IMR-90 (cell line): ENCODE data around the gene NF2. TPM values are rescaled to one million over a fixed set of nuclear protein-coding genes. Genes with fewer than 3 reads are reported as not detected.

ENCODE experiments used
- ATAC-seq: fragments of 200-7000 bp; cut with Tn5 transposase; 2 replicates; pipeline ENCODE4 v1.9.1; 2020; ENCODE audit warnings: low read depth, mild to moderate bottlenecking, moderate library complexity
- BruUV-seq: library from RNA; stranded (reverse); fragments of 400-500 nt; replicated peaks from 2 replicates; lab custom pipeline; 2021; lab: Mats Ljungman, UMichigan
- CTCF ChIA-PET: fragments of 300-600 bp; formaldehyde crosslinking; extraction: SDS; loops from one replicate; lab custom pipeline; 2021; ENCODE audit warnings: antibody characterized with exemption; lab: Yijun Ruan, JAX
- POLR2A ChIA-PET: fragments of 300-600 bp; sonication (Branson Sonifier 250); formaldehyde crosslinking; loops from one replicate; lab custom pipeline; 2022; ENCODE audit warnings: antibody characterized with exemption; ENCODE audit not compliant: unreplicated experiment; lab: Charles Lee
- DNase-seq: peaks from one replicate; pipeline ENCODE4 v3.0.0; 2013
- H2AFZ ChIP-seq: replicated peaks from 2 replicates; pipeline ENCODE3; 2013; ENCODE audit warnings: low read length, mild to moderate bottlenecking; ENCODE audit not compliant: poor library complexity
- H2AK5ac ChIP-seq: 2 replicates; pipeline ENCODE4 v1.6.1; 2013; ENCODE audit warnings: low read depth, low read length, inconsistent platforms
- H2AK9ac ChIP-seq: replicated peaks from 2 replicates; pipeline ENCODE3; 2013; ENCODE audit warnings: mild to moderate bottlenecking, low read depth, low read length, moderate library complexity; ENCODE audit not compliant: poor library complexity
- H2BK120ac ChIP-seq: 2 replicates; pipeline ENCODE4 v1.6.1; 2013; ENCODE audit warnings: low read depth, low read length, inconsistent platforms
- H2BK15ac ChIP-seq: 3 replicates; pipeline ENCODE4 v1.6.1; 2013; ENCODE audit warnings: low read depth, low read length, inconsistent platforms
- H2BK20ac ChIP-seq: 2 replicates; pipeline ENCODE4 v1.6.1; 2013; ENCODE audit warnings: low read depth, mild to moderate bottlenecking, inconsistent platforms, low read length, moderate library complexity
- H2BK5ac ChIP-seq: 2 replicates; pipeline ENCODE4 v1.6.1; 2013; ENCODE audit warnings: mild to moderate bottlenecking, low read depth, low read length, inconsistent platforms; ENCODE audit not compliant: poor library complexity, severe bottlenecking
- H3K14ac ChIP-seq: replicated peaks from 2 replicates; pipeline ENCODE4 v1.6.1; 2013; ENCODE audit warnings: low read depth, low read length, inconsistent platforms
- H3K18ac ChIP-seq: 2 replicates; pipeline ENCODE4 v1.6.1; 2013; ENCODE audit warnings: low read depth, low read length, control low read depth
- H3K23ac ChIP-seq: 2 replicates; pipeline ENCODE4 v1.6.1; 2013; ENCODE audit warnings: low read depth, low read length, inconsistent platforms
- H3K27ac ChIP-seq: 2 replicates; pipeline ENCODE4 v1.5.1; 2013; ENCODE audit warnings: mild to moderate bottlenecking, control low read depth, low read length; ENCODE audit not compliant: insufficient read depth
- H3K27me3 ChIP-seq: 2 replicates; pipeline ENCODE4 v1.6.1; 2013; ENCODE audit warnings: low read length; ENCODE audit not compliant: control insufficient read depth, insufficient read depth
- H3K36me3 ChIP-seq: 2 replicates; pipeline ENCODE4 v1.6.1; 2013; ENCODE audit warnings: low read length, mixed read lengths; ENCODE audit not compliant: control insufficient read depth, insufficient read depth
- H3K4ac ChIP-seq: 2 replicates; pipeline ENCODE4 v1.6.1; 2013; ENCODE audit warnings: low read depth, low read length, inconsistent platforms
- H3K4me1 ChIP-seq: 2 replicates; pipeline ENCODE4 v1.6.1; 2013; ENCODE audit warnings: low read length, mixed read lengths; ENCODE audit not compliant: control insufficient read depth, insufficient read depth
- H3K4me2 ChIP-seq: 2 replicates; pipeline ENCODE4 v1.6.1; 2013; ENCODE audit warnings: low read depth, mild to moderate bottlenecking, control low read depth, low read length, moderate library complexity
- H3K4me3 ChIP-seq: 2 replicates; pipeline ENCODE4 v1.5.1; 2013; ENCODE audit warnings: low read depth, mild to moderate bottlenecking, control low read depth, low read length, moderate library complexity; ENCODE audit not compliant: insufficient read depth
- H3K56ac ChIP-seq: 2 replicates; pipeline ENCODE4 v1.6.1; 2013; ENCODE audit warnings: low read length, inconsistent platforms; ENCODE audit not compliant: insufficient read depth; ENCODE audit errors: extremely low read depth
- H3K79me1 ChIP-seq, 2 experiments: 2 replicates each; pipeline ENCODE4 v1.6.1; 2013; ENCODE audit warnings: low read length in 2 of 2, inconsistent platforms in 1 of 2, low read depth in 1 of 2
- H3K9ac ChIP-seq: 2 replicates; pipeline ENCODE4 v1.6.1; 2013; ENCODE audit warnings: low read depth, low read length, control low read depth
- H3K9me1 ChIP-seq: 2 replicates; pipeline ENCODE4 v1.6.1; 2013; ENCODE audit warnings: low read length, inconsistent platforms; ENCODE audit not compliant: insufficient read depth
- H3K9me3 ChIP-seq: 2 replicates; pipeline ENCODE4 v1.6.1; 2013; ENCODE audit warnings: low read length; ENCODE audit not compliant: control insufficient read depth, insufficient read depth
- H4K20me1 ChIP-seq: 2 replicates; pipeline ENCODE4 v1.6.1; 2013; ENCODE audit warnings: low read length, inconsistent platforms; ENCODE audit not compliant: insufficient read depth
- H4K5ac ChIP-seq: 2 replicates; pipeline ENCODE4 v1.6.1; 2013; ENCODE audit warnings: mild to moderate bottlenecking, low read depth, low read length, control low read depth
- H4K8ac ChIP-seq, 2 experiments: 2 replicates each; pipeline ENCODE4 v1.6.1; 2013; ENCODE audit warnings: low read depth in 2 of 2, low read length in 2 of 2, control low read depth in 1 of 2, inconsistent platforms in 1 of 2
- H4K91ac ChIP-seq: 2 replicates; pipeline ENCODE4 v1.6.1; 2013; ENCODE audit warnings: low read depth, low read length, inconsistent platforms; ENCODE audit not compliant: insufficient read depth
- CEBPB ChIP-seq: IDR thresholded peaks from 2 replicates; pipeline ENCODE4 v1.6.1; 2012; ENCODE audit warnings: low read depth, low read length, improper control_type of control experiment
- MAFK ChIP-seq: IDR thresholded peaks from 2 replicates; pipeline ENCODE4 v1.6.1; 2012; ENCODE audit warnings: low read depth, low read length, improper control_type of control experiment
- MAZ ChIP-seq: IDR thresholded peaks from 2 replicates; pipeline ENCODE4 v1.6.1; 2012; ENCODE audit warnings: low read depth, mild to moderate bottlenecking, low read length, improper control_type of control experiment, moderate library complexity, borderline replicate concordance
- MXI1 ChIP-seq: IDR thresholded peaks from 2 replicates; pipeline ENCODE4 v1.6.1; 2012; ENCODE audit warnings: low read depth, mild to moderate bottlenecking, low read length, moderate library complexity, borderline replicate concordance
- NFE2L2 ChIP-seq: fragments of 150-350 bp; IDR thresholded peaks from 2 replicates; pipeline ENCODE4 v1.6.1; 2016; ENCODE audit warnings: low read depth, mild to moderate bottlenecking, low read length
- RAD21 ChIP-seq: IDR thresholded peaks from 2 replicates; pipeline ENCODE4 v1.6.1; 2012; ENCODE audit warnings: low read length, improper control_type of control experiment
- RCOR1 ChIP-seq: IDR thresholded peaks from 2 replicates; pipeline ENCODE4 v1.6.1; 2012; ENCODE audit warnings: mild to moderate bottlenecking, low read length, improper control_type of control experiment; ENCODE audit not compliant: insufficient replicate concordance
- RFX5 ChIP-seq: IDR thresholded peaks from 2 replicates; pipeline ENCODE4 v1.8.0; 2012; ENCODE audit warnings: low read depth, mild to moderate bottlenecking, low read length, moderate library complexity
- SMC3 ChIP-seq: fragments of 150-350 bp; IDR thresholded peaks from 2 replicates; pipeline ENCODE4 v1.6.1; 2016; ENCODE audit warnings: low read depth, mild to moderate bottlenecking, antibody characterized with exemption, low read length, moderate library complexity
- USF2 ChIP-seq: fragments of 150-350 bp; IDR thresholded peaks from 2 replicates; pipeline ENCODE4 v1.6.1; 2017; ENCODE audit warnings: mild to moderate bottlenecking, antibody characterized with exemption, low read length, low read depth
- WGBS, 2 experiments: methylation state at CpG; one replicate each; pipeline versions ENCODE4 v1.1.5 to v1.1.7; 2013; ENCODE audit warnings: missing lambda C conversion rate in 2 of 2; ENCODE audit not compliant: insufficient read length in 1 of 2; ENCODE audit errors: extremely low coverage in 2 of 2; 5-methylcytosine and 5-hydroxymethylcytosine counted together
- dilution Hi-C: fragments of 300-500 bp; cut with HindIII; formaldehyde crosslinking; loops from one replicate; pipeline ENCODE4 v1.14.3; 2018; ENCODE audit warnings: low sequenced_read_pairs; ENCODE audit not compliant: unreplicated experiment
- in situ Hi-C: fragments of 300-500 bp; cut with MboI; formaldehyde crosslinking; loops from 3 replicates; pipeline ENCODE4 v1.14.3; 2019; ENCODE audit warnings: low sequenced_read_pairs, inconsistent platforms, mixed read lengths
- intact Hi-C: fragments of 100-400 bp; cut with micrococcal nuclease; formaldehyde crosslinking; loops from 2 replicates; pipeline ENCODE4 v1.10.0; 2022
- polyA plus RNA-seq, 3 experiments: library from polyadenylated mRNA; depleted of rRNA; stranded (reverse); fragments of >200 nt; gene quantifications; 2 replicates each; pipeline ENCODE4 v1.2.3, GENCODE V29; 2012; ENCODE audit warnings: low replicate concordance in 1 of 3
- total RNA-seq: library from RNA; depleted of rRNA; stranded (reverse); fragments of >200 nt; gene quantifications from 2 replicates; pipeline ENCODE4 v1.2.3, GENCODE V29; 2012

NF2 gene
- total and polyA plus RNA-seq, 2 of the 4 experiments (the other 2 are of a cell fraction) = 59.0 to 151 TPM

GRCh38 chr22:29634847-29635246 lies 31.4 kb downstream of the NF2 start:
- no peak overlapping the region for H4K91ac ChIP-seq
- no peak overlapping the region for H3K56ac ChIP-seq
- peaks cover 9% of the 10 kb centered on the region for H3K36me3 ChIP-seq
- ATAC-seq (no peak), DNase-seq (no peak)
- H3K4me3 ChIP-seq = no peak overlapping the region
- no peaks in the 10 kb centered on the region for H3K9me3 ChIP-seq
- H3K4me2 ChIP-seq = no peak overlapping the region
- no peaks in the 10 kb centered on the region for H3K27me3 ChIP-seq
- H3K4ac ChIP-seq = no peak overlapping the region
- no peak overlapping the region for H3K14ac ChIP-seq
- in situ Hi-C loops = loop anchor here (10.0 kb wide), 2 partner anchors 370 to 450 kb away; partner anchors contain the start of gene HORMAD2
- no peak overlapping the region for H3K9ac ChIP-seq
- H2BK120ac ChIP-seq = no peak overlapping the region
- no peak overlapping the region for H2BK15ac ChIP-seq
- H2AK9ac ChIP-seq = no peak overlapping the region
- peaks cover 44% of the 10 kb centered on the region for H4K20me1 ChIP-seq
- CTCF ChIA-PET = no interaction called here
- H3K79me1 ChIP-seq = peaks cover 75 to 88% of the 10 kb centered on the region in 2 experiments
- H3K4me1 ChIP-seq = peaks cover 11% of the 10 kb centered on the region
- peaks cover 29% of the 10 kb centered on the region for H3K9me1 ChIP-seq
- H3K18ac ChIP-seq = no peak overlapping the region
- TF ChIP-seq SMC3 (no peak), RAD21 (no peak), MAZ (no peak), CEBPB (no peak), NFE2L2 (no peak), MAFK (no peak), USF2 (no peak), MXI1 (no peak), RFX5 (no peak), RCOR1 (no peak)
- H2AFZ ChIP-seq = no peak overlapping the region
- BruUV-seq = no TSS peak
- no peak overlapping the region for H2AK5ac ChIP-seq
- H2BK20ac ChIP-seq = no peak overlapping the region
- H2BK5ac ChIP-seq = no peak overlapping the region
- H4K8ac ChIP-seq = no peak overlapping the region
- intact Hi-C loops = loop anchor here (1.0 kb wide), 1 partner anchor 454 kb away; no protein-coding TSS in a partner anchor
- POLR2A ChIA-PET = no interaction called here
- no CpG with 5 or more reads among the region's 2 CpGs for WGBS, 2 experiments
- H3K23ac ChIP-seq = no peak overlapping the region
- dilution Hi-C loops = no loop called here
- no peak overlapping the region for H3K27ac ChIP-seq
- H4K5ac ChIP-seq = no peak overlapping the region
